ENCODE results near the gene LRP8. TPM values are rescaled to one million over a fixed set of nuclear protein-coding genes. Genes with fewer than 3 reads are reported as not detected.

The LRP8 gene
- total and polyA plus RNA-seq, 5 donors from 2014 or later, result 1.0 to 23.7 (median 2.5) TPM

GRCh38 chr1:53266038-53266437 lies 61.8 kb downstream of the LRP8 start:
- no peaks in the 10 kb centered on the region for H3K4me1 ChIP-seq (ENCODE audit: control insufficient read depth, insufficient read depth, low read length, poor library complexity, severe bottlenecking)
- peaks cover 44% of the 10 kb centered on the region for H3K36me3 ChIP-seq (ENCODE audit: control insufficient read depth, insufficient read depth, low read length)
- Mint-ChIP-seq H3K36me3 (peaks cover 25% of the 10 kb centered on the region), H3K9me3 (peaks cover 0 to 2% (median 0%) of the 10 kb centered on the region in 7 donors), H3K4me1 (peaks cover 0 to 5% (median 2%) of the 10 kb centered on the region in 4 donors), H3K4me3 (no peak overlapping the region), H3K27ac (no peak overlapping the region), H3K27me3 (no peaks in the 10 kb centered on the region)
- ATAC-seq (ENCODE audit: low read depth in 2 of 2), result no peak
- peak in 1 of 3 donors; percentile 14 for DNase-seq
- no peak overlapping the region for H3K4me3 ChIP-seq (ENCODE audit: low read depth, low read length)
- no peaks in the 10 kb centered on the region for H3K9me3 ChIP-seq (ENCODE audit: control insufficient read depth in 2 of 2, low read length in 2 of 2)
- H3K27me3 ChIP-seq (ENCODE audit: control insufficient read depth, insufficient read depth, low read length), result no peaks in the 10 kb centered on the region
- H3K27ac ChIP-seq (ENCODE audit: insufficient read depth, low read length, poor library complexity, severe bottlenecking), result no peak overlapping the region

- Mint-ChIP-seq H3K27ac (peak overlapping the region in 1 of 3 donors; percentile 6), H3K27me3 (no peaks in the 10 kb centered on the region), H3K4me1 (peaks cover 0 to 5% (median 0%) of the 10 kb centered on the region in 4 donors), H3K9me3 (peaks cover 0 to 2% (median 0%) of the 10 kb centered on the region in 7 donors), H3K36me3 (peaks cover 27% of the 10 kb centered on the region), H3K4me3 (no peak overlapping the region)
- peaks cover 48% of the 10 kb centered on the region for H3K36me3 ChIP-seq (ENCODE audit: control insufficient read depth, insufficient read depth, low read length)
- no peaks in the 10 kb centered on the region for H3K4me1 ChIP-seq (ENCODE audit: control insufficient read depth, insufficient read depth, low read length, poor library complexity, severe bottlenecking)
- DNase-seq (no peak), ATAC-seq (ENCODE audit: low read depth in 2 of 2) (no peak)
- H3K4me3 ChIP-seq (ENCODE audit: low read depth, low read length), result no peak overlapping the region
- H3K27me3 ChIP-seq (ENCODE audit: control insufficient read depth, insufficient read depth, low read length), result no peaks in the 10 kb centered on the region
- H3K27ac ChIP-seq (ENCODE audit: insufficient read depth, low read length, poor library complexity, severe bottlenecking), result no peak overlapping the region
- H3K9me3 ChIP-seq (ENCODE audit: control insufficient read depth in 2 of 2, low read length in 2 of 2), result no peaks in the 10 kb centered on the region
Measured at GRCh38 chr1:53265581-53265980, 62.3 kb downstream of the LRP8 start.

- H3K9me3 Mint-ChIP-seq, result peaks cover 0 to 2% (median 0%) of the 10 kb centered on the region in 7 donors
- H3K9me3 ChIP-seq (ENCODE audit: control insufficient read depth in 2 of 2, low read length in 2 of 2), result no peaks in the 10 kb centered on the region
Measured at GRCh38 chr1:53264048-53264447, 63.8 kb downstream of the LRP8 start.

GRCh38 chr1:53262000-53262399 lies 65.9 kb downstream of the LRP8 start:
- Histone ChIP-seq H3K9me3 (ENCODE audit: control insufficient read depth in 2 of 2, low read length in 2 of 2) (no peaks in the 10 kb centered on the region), H3K4me1 (ENCODE audit: control insufficient read depth, insufficient read depth, low read length, poor library complexity, severe bottlenecking) (no peaks in the 10 kb centered on the region), H3K27me3 (ENCODE audit: control insufficient read depth, insufficient read depth, low read length) (no peaks in the 10 kb centered on the region), H3K4me3 (ENCODE audit: low read depth, low read length) (no peak overlapping the region), H3K27ac (ENCODE audit: insufficient read depth, low read length, poor library complexity, severe bottlenecking) (no peak overlapping the region), H3K36me3 (ENCODE audit: control insufficient read depth, insufficient read depth, low read length) (peaks cover 64% of the 10 kb centered on the region)
- no peaks in the 10 kb centered on the region for H3K9me3 Mint-ChIP-seq
- H3K4me1 Mint-ChIP-seq, result no peaks in the 10 kb centered on the region
- no peak for DNase-seq
- no peak overlapping the region for H3K27ac Mint-ChIP-seq
- no peak overlapping the region for H3K4me3 Mint-ChIP-seq
- H3K36me3 Mint-ChIP-seq, result peaks cover 32% of the 10 kb centered on the region
- ATAC-seq (ENCODE audit: low read depth in 2 of 2), result no peak
- no peaks in the 10 kb centered on the region for H3K27me3 Mint-ChIP-seq

More at GRCh38 chr1:53264048-53264447, 63.8 kb downstream of the LRP8 start:
- Mint-ChIP-seq H3K4me3 (no peak overlapping the region), H3K4me1 (no peaks in the 10 kb centered on the region), H3K27me3 (no peaks in the 10 kb centered on the region), H3K36me3 (peaks cover 28% of the 10 kb centered on the region), H3K27ac (no peak overlapping the region)
- H3K36me3 ChIP-seq (ENCODE audit: control insufficient read depth, insufficient read depth, low read length), result peaks cover 56% of the 10 kb centered on the region
- ATAC-seq (ENCODE audit: low read depth in 2 of 2) (no peak), DNase-seq (no peak)
- no peak overlapping the region for H3K4me3 ChIP-seq (ENCODE audit: low read depth, low read length)
- no peaks in the 10 kb centered on the region for H3K4me1 ChIP-seq (ENCODE audit: control insufficient read depth, insufficient read depth, low read length, poor library complexity, severe bottlenecking)
- no peak overlapping the region for H3K27ac ChIP-seq (ENCODE audit: insufficient read depth, low read length, poor library complexity, severe bottlenecking)
- no peaks in the 10 kb centered on the region for H3K27me3 ChIP-seq (ENCODE audit: control insufficient read depth, insufficient read depth, low read length)

- Histone ChIP-seq H3K27ac (ENCODE audit: insufficient read depth, low read length, poor library complexity, severe bottlenecking) (no peak overlapping the region), H3K4me1 (ENCODE audit: control insufficient read depth, insufficient read depth, low read length, poor library complexity, severe bottlenecking) (no peaks in the 10 kb centered on the region), H3K4me3 (ENCODE audit: low read depth, low read length) (no peak overlapping the region), H3K36me3 (ENCODE audit: control insufficient read depth, insufficient read depth, low read length) (peaks cover 56% of the 10 kb centered on the region), H3K27me3 (ENCODE audit: control insufficient read depth, insufficient read depth, low read length) (no peaks in the 10 kb centered on the region), H3K9me3 (ENCODE audit: control insufficient read depth in 2 of 2, low read length in 2 of 2) (no peaks in the 10 kb centered on the region)
- H3K27me3 Mint-ChIP-seq, result no peaks in the 10 kb centered on the region
- H3K9me3 Mint-ChIP-seq, result no peaks in the 10 kb centered on the region
- DNase-seq, result no peak
- no peaks in the 10 kb centered on the region for H3K4me1 Mint-ChIP-seq
- ATAC-seq (ENCODE audit: low read depth in 2 of 2), result no peak
- peaks cover 25% of the 10 kb centered on the region for H3K36me3 Mint-ChIP-seq
- H3K4me3 Mint-ChIP-seq, result no peak overlapping the region
- no peak overlapping the region for H3K27ac Mint-ChIP-seq
Measured at GRCh38 chr1:53260631-53261247, 67.1 kb downstream of the LRP8 start.

GRCh38 chr1:53259932-53260331 lies 67.9 kb downstream of the LRP8 start:
- no peaks in the 10 kb centered on the region for H3K9me3 ChIP-seq (ENCODE audit: control insufficient read depth in 2 of 2, low read length in 2 of 2)
- ATAC-seq (ENCODE audit: low read depth in 2 of 2) (no peak), DNase-seq (no peak)
- peaks cover 54% of the 10 kb centered on the region for H3K36me3 ChIP-seq (ENCODE audit: control insufficient read depth, insufficient read depth, low read length)
- no peak overlapping the region for H3K27ac ChIP-seq (ENCODE audit: insufficient read depth, low read length, poor library complexity, severe bottlenecking)
- Mint-ChIP-seq H3K9me3 (no peaks in the 10 kb centered on the region), H3K36me3 (peaks cover 17% of the 10 kb centered on the region), H3K4me1 (no peaks in the 10 kb centered on the region), H3K27ac (no peak overlapping the region), H3K27me3 (no peaks in the 10 kb centered on the region), H3K4me3 (no peak overlapping the region)
- no peak overlapping the region for H3K4me3 ChIP-seq (ENCODE audit: low read depth, low read length)
- no peaks in the 10 kb centered on the region for H3K4me1 ChIP-seq (ENCODE audit: control insufficient read depth, insufficient read depth, low read length, poor library complexity, severe bottlenecking)
- no peaks in the 10 kb centered on the region for H3K27me3 ChIP-seq (ENCODE audit: control insufficient read depth, insufficient read depth, low read length)

GRCh38 chr1:53258216-53258615 lies 69.7 kb downstream of the LRP8 start:
- no peaks in the 10 kb centered on the region for H3K4me1 Mint-ChIP-seq
- no peaks in the 10 kb centered on the region for H3K9me3 ChIP-seq (ENCODE audit: control insufficient read depth in 2 of 2, low read length in 2 of 2)
- no peaks in the 10 kb centered on the region for H3K4me1 ChIP-seq (ENCODE audit: control insufficient read depth, insufficient read depth, low read length, poor library complexity, severe bottlenecking)
- peaks cover 7% of the 10 kb centered on the region for H3K36me3 Mint-ChIP-seq
- no peak overlapping the region for H3K27ac Mint-ChIP-seq
- no peak overlapping the region for H3K4me3 Mint-ChIP-seq
- H3K27me3 Mint-ChIP-seq, result no peaks in the 10 kb centered on the region
- ATAC-seq (ENCODE audit: low read depth in 2 of 2) (peak in 1 of 2 donors; percentile 8), DNase-seq (no peak)
- no peaks in the 10 kb centered on the region for H3K27me3 ChIP-seq (ENCODE audit: control insufficient read depth, insufficient read depth, low read length)
- H3K9me3 Mint-ChIP-seq, result no peaks in the 10 kb centered on the region
- H3K27ac ChIP-seq (ENCODE audit: insufficient read depth, low read length, poor library complexity, severe bottlenecking), result no peak overlapping the region
- H3K36me3 ChIP-seq (ENCODE audit: control insufficient read depth, insufficient read depth, low read length), result peaks cover 49% of the 10 kb centered on the region
- H3K4me3 ChIP-seq (ENCODE audit: low read depth, low read length), result no peak overlapping the region

GRCh38 chr1:53257454-53258081 lies 70.3 kb downstream of the LRP8 start:
- H3K27me3 ChIP-seq (ENCODE audit: control insufficient read depth, insufficient read depth, low read length), result no peaks in the 10 kb centered on the region
- peaks cover 43% of the 10 kb centered on the region for H3K36me3 ChIP-seq (ENCODE audit: control insufficient read depth, insufficient read depth, low read length)
- H3K27ac ChIP-seq (ENCODE audit: insufficient read depth, low read length, poor library complexity, severe bottlenecking), result no peak overlapping the region
- no peaks in the 10 kb centered on the region for H3K27me3 Mint-ChIP-seq
- no peak overlapping the region for H3K4me3 Mint-ChIP-seq
- H3K4me1 ChIP-seq (ENCODE audit: control insufficient read depth, insufficient read depth, low read length, poor library complexity, severe bottlenecking), result no peaks in the 10 kb centered on the region
- peaks cover 7% of the 10 kb centered on the region for H3K36me3 Mint-ChIP-seq
- no peaks in the 10 kb centered on the region for H3K9me3 ChIP-seq (ENCODE audit: control insufficient read depth in 2 of 2, low read length in 2 of 2)
- H3K4me3 ChIP-seq (ENCODE audit: low read depth, low read length), result no peak overlapping the region
- H3K9me3 Mint-ChIP-seq, result no peaks in the 10 kb centered on the region
- DNase-seq (no peak), ATAC-seq (ENCODE audit: low read depth in 2 of 2) (no peak)
- H3K4me1 Mint-ChIP-seq, result no peaks in the 10 kb centered on the region
- H3K27ac Mint-ChIP-seq, result no peak overlapping the region

All from CD4-positive, CD25-positive, alpha-beta regulatory T cell (primary cell).